Chondrocyte (in vitro differentiated cells): ENCODE measurements around the gene OSBPL3. TPM values are rescaled to one million over a fixed set of nuclear protein-coding genes. Genes with fewer than 3 reads are reported as not detected.

Experiments
- DNase-seq: peaks from one replicate; pipeline ENCODE4 v3.0.0; 2021; ENCODE audit warnings: mixed read lengths, low spot score
- H3K27ac Mint-ChIP-seq: one replicate; pipeline ENCODE4 v1.8.0; 2021; ENCODE audit warnings: mild to moderate bottlenecking, moderate library complexity, mixed read lengths; ENCODE audit not compliant: unreplicated experiment
- H3K27me3 Mint-ChIP-seq: 2 replicates; pipeline ENCODE4 v1.8.0; 2021; ENCODE audit warnings: low read depth, mixed read lengths
- H3K36me3 Mint-ChIP-seq: 2 replicates; pipeline ENCODE4 v1.8.0; 2021; ENCODE audit warnings: low read depth, mixed read lengths
- H3K4me1 Mint-ChIP-seq: 2 replicates; pipeline ENCODE4 v1.8.0; 2021; ENCODE audit warnings: low read depth, mild to moderate bottlenecking, mixed read lengths
- H3K4me3 Mint-ChIP-seq: one replicate; pipeline ENCODE4 v1.8.0; 2021; ENCODE audit warnings: mild to moderate bottlenecking, moderate library complexity, mixed read lengths; ENCODE audit not compliant: unreplicated experiment
- H3K9me3 Mint-ChIP-seq: 2 replicates; pipeline ENCODE4 v1.8.0; 2021; ENCODE audit warnings: low read depth, mixed read lengths
- total RNA-seq: library from RNA; stranded (reverse); gene quantifications from 3 replicates; pipeline ENCODE4 v1.2.1, GENCODE V29; 2021
- TF ChIP-seq, protein P1 (sequence below): fragments of 200-600 bp; sonication (generic); IDR thresholded peaks from 2 replicates; pipeline ENCODE4 v1.5.0; 2021; ENCODE audit warnings: antibody characterized with exemption, mild to moderate bottlenecking, moderate library complexity

The OSBPL3 gene
- total RNA-seq, 1 donor from 2014 or later: 5.7 TPM

GRCh38 chr7:24763303-24763901, 216.6 kb downstream of the OSBPL3 start:
- Mint-ChIP-seq H3K27me3 (peaks cover 2% of the 10 kb centered on the region), H3K36me3 (no peaks in the 10 kb centered on the region), H3K4me3 (no peak overlapping the region), H3K9me3 (peaks cover 3% of the 10 kb centered on the region), H3K4me1 (no peaks in the 10 kb centered on the region), H3K27ac (no peak overlapping the region)
- DNase-seq: no peak
- TF ChIP-seq, protein P1, sequence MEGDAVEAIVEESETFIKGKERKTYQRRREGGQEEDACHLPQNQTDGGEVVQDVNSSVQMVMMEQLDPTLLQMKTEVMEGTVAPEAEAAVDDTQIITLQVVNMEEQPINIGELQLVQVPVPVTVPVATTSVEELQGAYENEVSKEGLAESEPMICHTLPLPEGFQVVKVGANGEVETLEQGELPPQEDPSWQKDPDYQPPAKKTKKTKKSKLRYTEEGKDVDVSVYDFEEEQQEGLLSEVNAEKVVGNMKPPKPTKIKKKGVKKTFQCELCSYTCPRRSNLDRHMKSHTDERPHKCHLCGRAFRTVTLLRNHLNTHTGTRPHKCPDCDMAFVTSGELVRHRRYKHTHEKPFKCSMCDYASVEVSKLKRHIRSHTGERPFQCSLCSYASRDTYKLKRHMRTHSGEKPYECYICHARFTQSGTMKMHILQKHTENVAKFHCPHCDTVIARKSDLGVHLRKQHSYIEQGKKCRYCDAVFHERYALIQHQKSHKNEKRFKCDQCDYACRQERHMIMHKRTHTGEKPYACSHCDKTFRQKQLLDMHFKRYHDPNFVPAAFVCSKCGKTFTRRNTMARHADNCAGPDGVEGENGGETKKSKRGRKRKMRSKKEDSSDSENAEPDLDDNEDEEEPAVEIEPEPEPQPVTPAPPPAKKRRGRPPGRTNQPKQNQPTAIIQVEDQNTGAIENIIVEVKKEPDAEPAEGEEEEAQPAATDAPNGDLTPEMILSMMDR: no peak

- Mint-ChIP-seq H3K4me3 (no peak overlapping the region), H3K9me3 (peaks cover 3% of the 10 kb centered on the region), H3K4me1 (peaks cover 4% of the 10 kb centered on the region), H3K27me3 (no peaks in the 10 kb centered on the region), H3K36me3 (no peaks in the 10 kb centered on the region), H3K27ac (no peak overlapping the region)
- TF ChIP-seq, protein P1: no peak
- DNase-seq: no peak
These were observed 217.2 kb downstream of the OSBPL3 start for GRCh38 chr7:24762771-24763170.

- no peak overlapping the region for H3K4me3 Mint-ChIP-seq
- peaks cover 13% of the 10 kb centered on the region for H3K4me1 Mint-ChIP-seq
- H3K27ac Mint-ChIP-seq: no peak overlapping the region
- H3K36me3 Mint-ChIP-seq: no peaks in the 10 kb centered on the region
- DNase-seq: no peak
- H3K27me3 Mint-ChIP-seq: no peaks in the 10 kb centered on the region
- H3K9me3 Mint-ChIP-seq: peaks cover 3% of the 10 kb centered on the region
- TF ChIP-seq, protein P1: no peak
These were observed 219.0 kb downstream of the OSBPL3 start for GRCh38 chr7:24760968-24761367.

- H3K36me3 Mint-ChIP-seq: no peaks in the 10 kb centered on the region
- H3K27me3 Mint-ChIP-seq: no peaks in the 10 kb centered on the region
- peak within 1 kb of the TSS; percentile 93 for H3K4me3 Mint-ChIP-seq
- TF ChIP-seq, protein P1: peak; percentile 32
- DNase-seq: no peak
- peaks cover 3% of the 10 kb centered on the region for H3K9me3 Mint-ChIP-seq
- peak within 1 kb of the TSS; percentile 82 for H3K27ac Mint-ChIP-seq
- H3K4me1 Mint-ChIP-seq: peaks cover 26% of the 10 kb centered on the region
These were observed 222.4 kb downstream of the OSBPL3 start, which contains the start of gene GSDME for GRCh38 chr7:24757353-24758275. TSS of gene GSDME (minus strand) at chr7:24757464. CDS start at chr7:24749774, 7,690 bp downstream.

- Mint-ChIP-seq H3K27me3 (no peaks in the 10 kb centered on the region), H3K9me3 (peaks cover 3% of the 10 kb centered on the region), H3K36me3 (no peaks in the 10 kb centered on the region), H3K4me3 (peak overlapping the region; percentile 93), H3K4me1 (peaks cover 31% of the 10 kb centered on the region), H3K27ac (peak overlapping the region; percentile 82)
- no peak for DNase-seq
- TF ChIP-seq, protein P1: no peak
These were observed 223.2 kb downstream of the OSBPL3 start for GRCh38 chr7:24756545-24757352.
